GM12873 (cell line): ENCODE data around the gene CBR1.

Experiments used
- CTCF ChIP-seq: IDR thresholded peaks from 2 replicates; pipeline ENCODE4 v1.5.1; 2012; ENCODE audit warnings: low read depth, mild to moderate bottlenecking, moderate library complexity, low read length, control low read depth; ENCODE audit not compliant: insufficient read depth; ENCODE audit errors: missing control alignments

Gene CBR1

DNA sequence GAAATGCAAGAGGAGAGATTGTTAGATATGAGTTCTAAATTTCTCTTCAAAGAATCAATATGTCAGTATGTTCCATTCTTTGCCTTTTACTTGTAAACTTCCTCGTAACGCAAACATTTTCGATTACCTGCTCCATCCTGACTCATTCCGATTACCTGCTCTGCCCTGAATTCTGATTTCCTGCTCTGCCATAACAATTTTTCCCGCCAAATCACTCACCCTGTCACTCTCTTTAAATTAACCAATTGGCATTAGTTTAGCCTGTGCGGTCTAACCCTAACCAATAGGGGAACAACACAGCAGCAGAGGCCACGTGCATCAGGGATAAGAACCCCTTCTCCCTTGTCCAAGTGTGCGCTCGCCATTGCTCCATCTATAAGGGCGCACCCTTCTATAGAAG lies 40.0 kb downstream of the CBR1 start:
- TF ChIP-seq CTCF, result no peak

GRCh38 chr21:36111238-36111637 lies 41.4 kb downstream of the CBR1 start:
- TF ChIP-seq CTCF, result no peak

DNA sequence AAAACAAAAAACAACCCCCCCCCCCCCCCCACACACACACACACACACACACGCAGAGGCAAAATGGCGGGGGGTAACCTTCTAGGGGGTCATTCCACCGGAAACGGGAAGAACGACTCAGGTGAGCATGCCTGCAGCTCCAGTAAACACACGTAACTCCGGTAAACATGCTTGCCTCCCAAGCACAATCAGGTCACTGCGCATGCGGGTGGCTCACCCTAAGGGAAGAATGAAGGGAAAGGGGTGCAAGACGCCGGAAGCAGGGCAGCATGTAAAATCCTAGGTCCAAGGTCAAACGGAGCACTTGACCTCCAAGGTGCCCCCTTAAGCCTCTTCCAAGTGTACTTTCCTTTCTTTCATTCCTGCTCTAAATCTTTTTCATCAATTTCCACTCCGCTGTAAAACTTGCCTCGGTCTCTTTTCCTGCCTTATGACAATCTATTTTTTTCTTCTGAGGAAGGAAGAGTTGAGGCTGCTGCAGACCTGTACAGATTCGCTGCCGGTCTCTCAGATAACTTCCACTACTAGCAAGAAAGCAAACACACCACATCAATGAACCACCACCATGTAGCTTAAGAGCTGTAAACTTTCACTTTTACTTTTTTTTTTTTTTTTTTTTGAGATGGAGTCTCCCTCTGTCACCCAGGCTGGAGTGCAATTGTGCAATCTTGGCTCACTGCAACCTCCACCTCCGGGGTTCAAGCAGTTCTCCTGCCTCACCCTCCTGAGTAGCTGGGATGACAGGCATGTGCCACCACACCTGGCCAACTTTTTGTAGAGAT lies 44.0 kb downstream of the CBR1 start:
- TF ChIP-seq CTCF, result no peak

GRCh38 chr21:36115138-36115730 lies 45.4 kb downstream of the CBR1 start:
- no peak for TF ChIP-seq CTCF

DNA sequence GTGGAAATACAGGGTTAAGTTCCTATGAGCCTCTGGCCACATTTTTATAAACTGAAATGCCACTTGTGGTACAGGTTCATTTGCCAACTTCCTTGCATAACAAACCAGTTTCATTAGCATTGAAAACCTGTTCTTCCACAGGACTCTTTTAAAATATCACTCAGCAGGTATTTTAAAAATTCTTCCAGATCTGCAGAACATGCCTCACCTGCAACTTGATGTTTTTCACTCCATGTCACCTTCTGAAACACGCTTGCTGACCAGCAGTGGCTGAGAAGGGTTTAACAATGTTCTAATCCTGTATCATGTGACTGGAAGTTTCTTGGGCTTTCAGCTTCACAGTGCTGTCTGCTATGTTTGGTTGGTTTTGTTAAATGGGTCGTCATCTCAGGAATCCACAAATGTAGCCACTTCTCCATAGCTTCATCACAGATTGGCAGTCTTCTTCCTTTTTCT lies 47.5 kb downstream of the CBR1 start:
- no peak for TF ChIP-seq CTCF

DNA sequence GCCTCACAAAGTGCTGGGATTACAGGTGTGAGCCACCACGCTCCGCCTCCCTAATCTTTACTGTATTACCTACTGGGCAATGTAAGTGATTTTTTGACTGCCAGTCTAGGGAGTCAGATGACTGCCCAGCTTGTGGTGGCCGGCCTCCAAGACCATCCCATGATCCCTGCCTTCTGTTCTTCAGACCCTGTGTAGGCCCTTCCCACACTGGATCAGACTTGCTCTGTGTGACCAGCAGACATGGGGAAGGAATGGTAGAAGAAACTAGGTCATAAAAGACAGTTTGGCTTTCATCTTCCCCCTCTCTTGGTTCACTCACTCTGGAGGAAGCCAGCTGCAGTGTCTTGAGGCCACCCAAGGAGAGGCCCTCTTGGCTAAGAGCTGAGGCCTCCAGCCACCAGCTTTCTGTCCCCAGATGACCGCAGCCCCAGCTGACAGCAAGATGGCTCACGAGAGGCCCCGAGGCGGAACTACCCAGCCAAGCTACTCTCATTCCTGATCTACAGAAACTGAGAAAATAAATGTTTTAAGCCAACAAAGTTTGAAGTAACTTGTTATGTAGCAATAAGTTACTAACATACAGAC lies 50.6 kb downstream of the CBR1 start:
- TF ChIP-seq CTCF, result no peak
